ENCODE measurements around the gene SPSB4.

Gene SPSB4

GRCh38 chr3:141122455-141123030, 71.4 kb downstream of the SPSB4 start:
- DNase-seq, result no peak

- DNase-seq, result no peak
Observed at GRCh38 chr3:141123677-141124410, 72.7 kb downstream of the SPSB4 start.

- DNase-seq, result no peak
Observed at GRCh38 chr3:141124715-141125114, 73.6 kb downstream of the SPSB4 start.

- no peak for DNase-seq
Observed at GRCh38 chr3:141125351-141125750, 74.2 kb downstream of the SPSB4 start.

GRCh38 chr3:141126661-141127343, 75.7 kb downstream of the SPSB4 start:
- no peak for DNase-seq

GRCh38 chr3:141127344-141128125, 76.4 kb downstream of the SPSB4 start:
- no peak for DNase-seq

- DNase-seq, result no peak
Observed at GRCh38 chr3:141128126-141128777, 77.1 kb downstream of the SPSB4 start.

- DNase-seq, result no peak
Observed at GRCh38 chr3:141129049-141129448, 77.9 kb downstream of the SPSB4 start.

- no peak for DNase-seq
Observed at GRCh38 chr3:141129541-141130011, 78.4 kb downstream of the SPSB4 start.

GRCh38 chr3:141143517-141143916, 92.4 kb downstream of the SPSB4 start:
- DNase-seq, result no peak

- no peak for DNase-seq
Observed at GRCh38 chr3:141146979-141147470, 95.9 kb downstream of the SPSB4 start.

GRCh38 chr3:141147657-141148056, 96.5 kb downstream of the SPSB4 start:
- no peak for DNase-seq

GRCh38 chr3:141148169-141148568, 97.0 kb downstream of the SPSB4 start:
- DNase-seq, result no peak

GRCh38 chr3:141148770-141149169, 97.6 kb downstream of the SPSB4 start:
- DNase-seq, result no peak

GRCh38 chr3:141150081-141150830, 99.1 kb downstream of the SPSB4 start:
- no peak for DNase-seq

GRCh38 chr3:141150931-141151330, 99.8 kb downstream of the SPSB4 start:
- no peak for DNase-seq

GRCh38 chr3:141151439-141151838, 100.3 kb downstream of the SPSB4 start:
- no peak for DNase-seq

- no peak for DNase-seq
Observed at GRCh38 chr3:141152130-141152529, 101.0 kb downstream of the SPSB4 start.

- DNase-seq, result no peak
Observed at GRCh38 chr3:141152801-141153678, 101.9 kb downstream of the SPSB4 start.

- no peak for DNase-seq
Observed at GRCh38 chr3:141153679-141153966, 102.5 kb downstream of the SPSB4 start.

- no peak for DNase-seq
Observed at GRCh38 chr3:141164852-141165251, 113.7 kb downstream of the SPSB4 start.
